Activated CD4-positive, alpha-beta memory T cell treated with anti-CD3 and anti-CD28 coated beads, Interleukin-2, amount 10 ng/mL, durations not matched to agents 7 days and 5 days (primary cell): Measurements from ENCODE around the gene BABAM2. TPM values are rescaled to one million over a fixed set of nuclear protein-coding genes. Genes with fewer than 3 reads are reported as not detected.
A peak's percentile ranks its signal among the peaks of the same experiment; 100 is the strongest.

Experiments used
- CTCF ChIA-PET: fragments of 350-600 bp; sonication (Branson Sonifier 250); formaldehyde crosslinking; loops from one replicate; lab custom pipeline; 2021; ENCODE audit warnings: antibody characterized with exemption, inconsistent platforms; lab: Charles Lee
- POLR2A ChIA-PET: fragments of 350-600 bp; sonication (Branson Sonifier 250); formaldehyde crosslinking; loops from one replicate; lab custom pipeline; 2021; ENCODE audit warnings: antibody characterized with exemption; lab: Charles Lee
- DNase-seq: peaks from one replicate; pipeline ENCODE4 v3.0.0-alpha.2; 2020
- H3K27ac Mint-ChIP-seq: one replicate; pipeline ENCODE4 v1.8.0; 2021; ENCODE audit warnings: mild to moderate bottlenecking, mixed read lengths
- H3K27me3 Mint-ChIP-seq: one replicate; pipeline ENCODE4 v1.8.0; 2021; ENCODE audit warnings: mixed read lengths
- H3K36me3 Mint-ChIP-seq: one replicate; pipeline ENCODE4 v1.8.0; 2021; ENCODE audit warnings: low read depth, mixed read lengths
- H3K4me1 Mint-ChIP-seq: one replicate; pipeline ENCODE4 v1.8.0; 2021; ENCODE audit warnings: mixed read lengths
- H3K4me3 Mint-ChIP-seq: one replicate; pipeline ENCODE4 v1.8.0; 2021; ENCODE audit warnings: mild to moderate bottlenecking, mixed read lengths
- H3K9me3 Mint-ChIP-seq: one replicate; pipeline ENCODE4 v1.8.0; 2021; ENCODE audit warnings: mixed read lengths
- total RNA-seq, 2 experiments: library from RNA; stranded (reverse); gene quantifications; one replicate each; pipeline ENCODE4 v1.2.3, GENCODE V29; 2021

BABAM2 gene
- total RNA-seq: 10 to 100 TPM; 51.4 to 56.6 TPM

DNA sequence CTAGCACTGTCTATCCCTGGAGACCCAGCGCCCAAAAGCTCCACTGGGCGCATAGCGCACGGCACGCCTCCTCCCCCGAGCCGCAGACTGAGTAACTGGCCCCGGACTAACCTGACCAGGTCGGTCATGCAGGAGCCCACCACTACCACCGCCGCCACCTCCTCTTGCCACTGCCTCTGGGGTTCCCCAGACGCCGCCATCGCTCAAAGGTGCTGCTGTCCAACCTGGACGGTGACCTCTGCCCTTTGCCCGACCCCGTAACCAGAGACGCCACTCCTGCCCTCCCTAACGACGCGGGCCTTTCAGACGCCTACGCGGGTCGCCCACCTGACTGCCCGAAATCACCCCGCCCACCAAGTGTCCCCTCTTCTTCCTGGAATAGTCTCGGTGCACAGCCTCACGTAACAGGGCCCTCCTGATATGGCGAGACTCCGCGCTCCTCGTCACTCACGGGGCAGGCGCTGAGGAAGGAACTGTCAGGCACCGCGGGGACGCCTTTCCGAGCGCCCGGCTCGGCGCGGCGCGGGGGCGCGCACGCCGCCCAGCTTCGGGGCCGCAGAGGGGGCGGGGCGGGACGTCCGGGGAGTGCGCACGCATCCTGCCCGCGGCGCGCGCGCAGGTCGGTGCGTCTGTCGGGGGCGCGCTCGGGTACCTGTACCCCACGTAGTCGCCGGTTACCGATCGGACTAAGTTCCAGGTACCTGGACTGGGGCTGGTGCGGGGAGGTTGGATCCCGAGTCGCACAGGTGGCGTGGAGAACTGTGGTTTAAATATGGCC, at the start of gene BABAM2, which contains the start of gene RBKS:
BABAM2 (plus strand) TSS at position 584 of the 778 bp plus-strand sequence. CDS start 3,828 bp downstream, outside the sequence.
RBKS (minus strand) TSS at position 242 of the 778 bp plus-strand sequence; CDS start at position 200, 42 bp downstream.
- Mint-ChIP-seq H3K4me1 (peaks cover 62% of the 10 kb centered on the region), H3K27ac (peak within 1 kb of the TSS; percentile 98), H3K27me3 (no peaks in the 10 kb centered on the region), H3K36me3 (peaks cover 25% of the 10 kb centered on the region), H3K4me3 (peak within 1 kb of the TSS; percentile 93), H3K9me3 (no peaks in the 10 kb centered on the region)
- ChIA-PET CTCF (interaction anchor here (1.6 kb wide), 1 partner anchor 502 kb away, joined by 4 read pairs; the partner anchor contains the start of gene FOSL2), POLR2A (interaction anchor here (0.7 to 3.7 kb wide), 30 partner anchors 12 to 555 kb away, joined by 3 to 19 read pairs (median 4); partner anchors contain the start of genes FOSL2, MRPL33, SLC4A1AP and SUPT7L)
- DNase-seq: peak; percentile 91

DNA sequence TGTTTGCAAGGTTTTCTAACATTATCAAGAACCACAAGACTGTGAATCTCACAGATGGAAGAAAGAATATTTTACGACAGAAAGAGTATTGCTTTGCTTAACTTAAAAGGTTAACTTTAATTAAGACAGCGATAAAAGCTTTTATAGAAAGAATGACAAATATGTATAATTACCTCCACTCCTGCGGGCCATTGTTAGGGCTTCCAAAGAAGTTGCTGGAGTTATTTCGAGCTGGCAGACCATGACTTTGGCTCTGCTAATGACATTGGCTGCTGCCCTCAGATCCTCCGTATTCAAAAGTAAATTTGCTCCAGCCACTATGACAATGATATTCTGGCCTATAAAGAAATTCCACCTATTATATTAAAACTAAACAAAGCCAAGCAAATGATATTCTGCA, 47.6 kb upstream of the BABAM2 start:
- no peaks in the 10 kb centered on the region for H3K9me3 Mint-ChIP-seq
- CTCF ChIA-PET: no interaction called here
- H3K36me3 Mint-ChIP-seq: no peaks in the 10 kb centered on the region
- no peaks in the 10 kb centered on the region for H3K27me3 Mint-ChIP-seq
- H3K4me1 Mint-ChIP-seq: no peaks in the 10 kb centered on the region
- no peak for DNase-seq
- H3K27ac Mint-ChIP-seq: no peak overlapping the region
- no peak overlapping the region for H3K4me3 Mint-ChIP-seq
- POLR2A ChIA-PET: no interaction called here

DNA sequence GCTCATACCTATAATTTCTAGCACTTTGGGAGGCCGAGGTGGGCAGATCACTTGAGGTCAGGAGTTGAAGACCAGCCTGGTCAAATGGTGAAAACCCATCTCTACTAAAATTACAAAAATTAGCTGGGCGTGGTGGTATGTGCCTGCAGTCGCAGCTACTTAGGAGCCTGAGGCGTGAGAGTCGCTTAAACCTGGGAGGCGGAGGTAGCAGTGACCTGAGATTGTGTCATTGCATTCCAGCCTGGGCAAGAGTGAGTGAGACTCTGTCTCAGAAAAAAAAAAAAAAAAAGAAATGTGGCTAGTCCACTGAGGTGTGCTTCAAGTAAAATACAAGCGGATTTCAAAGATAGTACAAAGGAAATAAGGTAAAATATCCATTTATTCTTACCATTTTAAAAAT, 46.5 kb upstream of the BABAM2 start:
- no peaks in the 10 kb centered on the region for H3K27me3 Mint-ChIP-seq
- no peak overlapping the region for H3K4me3 Mint-ChIP-seq
- H3K36me3 Mint-ChIP-seq: no peaks in the 10 kb centered on the region
- no peaks in the 10 kb centered on the region for H3K9me3 Mint-ChIP-seq
- ChIA-PET CTCF (no interaction called here), POLR2A (no interaction called here)
- no peak overlapping the region for H3K27ac Mint-ChIP-seq
- no peaks in the 10 kb centered on the region for H3K4me1 Mint-ChIP-seq
- DNase-seq: no peak

DNA sequence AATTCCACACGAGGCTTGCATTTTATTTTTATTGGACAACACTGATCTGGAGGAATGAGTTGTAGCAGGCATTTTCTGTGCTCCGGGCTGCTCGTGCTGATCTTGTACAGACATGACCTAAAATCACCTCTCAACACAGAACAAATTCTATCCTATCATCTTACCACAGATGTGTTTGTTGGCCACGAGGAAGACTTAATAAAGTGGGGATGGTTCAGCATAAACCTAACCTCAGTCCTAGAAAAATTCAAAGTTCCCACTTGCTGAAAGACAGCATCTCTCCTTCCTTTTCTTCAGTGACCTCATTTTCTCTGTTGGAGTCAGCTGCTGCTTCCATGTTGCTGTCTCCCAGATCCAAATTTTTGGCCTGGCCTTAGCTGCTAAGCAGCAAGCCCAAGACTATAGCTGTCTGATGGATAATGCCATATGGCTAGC, 45.7 kb upstream of the BABAM2 start:
- H3K9me3 Mint-ChIP-seq: no peaks in the 10 kb centered on the region
- H3K27ac Mint-ChIP-seq: no peak overlapping the region
- ChIA-PET POLR2A (no interaction called here), CTCF (no interaction called here)
- H3K4me3 Mint-ChIP-seq: no peak overlapping the region
- no peak for DNase-seq
- no peaks in the 10 kb centered on the region for H3K27me3 Mint-ChIP-seq
- no peaks in the 10 kb centered on the region for H3K36me3 Mint-ChIP-seq
- H3K4me1 Mint-ChIP-seq: no peaks in the 10 kb centered on the region

DNA sequence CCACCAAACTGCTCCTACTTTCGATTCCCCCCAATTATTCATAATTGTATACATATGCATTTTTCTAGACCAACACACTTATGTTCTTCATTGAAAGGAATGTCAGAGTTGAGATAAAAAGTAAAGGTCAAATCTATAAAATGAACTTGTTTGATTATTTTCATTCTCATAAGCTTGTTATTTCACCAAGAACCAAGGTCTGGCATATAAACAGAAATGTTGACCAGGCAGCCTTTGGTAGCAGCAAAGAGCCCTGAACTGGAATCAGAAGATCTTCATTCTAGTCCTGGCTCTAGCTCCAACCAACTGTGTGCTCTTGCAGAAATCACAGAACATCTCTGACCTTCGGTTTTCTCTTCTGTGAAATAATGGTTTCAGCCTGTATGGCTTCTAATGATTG, 43.2 kb upstream of the BABAM2 start:
- Mint-ChIP-seq H3K4me1 (no peaks in the 10 kb centered on the region), H3K27me3 (no peaks in the 10 kb centered on the region), H3K9me3 (no peaks in the 10 kb centered on the region)

DNA sequence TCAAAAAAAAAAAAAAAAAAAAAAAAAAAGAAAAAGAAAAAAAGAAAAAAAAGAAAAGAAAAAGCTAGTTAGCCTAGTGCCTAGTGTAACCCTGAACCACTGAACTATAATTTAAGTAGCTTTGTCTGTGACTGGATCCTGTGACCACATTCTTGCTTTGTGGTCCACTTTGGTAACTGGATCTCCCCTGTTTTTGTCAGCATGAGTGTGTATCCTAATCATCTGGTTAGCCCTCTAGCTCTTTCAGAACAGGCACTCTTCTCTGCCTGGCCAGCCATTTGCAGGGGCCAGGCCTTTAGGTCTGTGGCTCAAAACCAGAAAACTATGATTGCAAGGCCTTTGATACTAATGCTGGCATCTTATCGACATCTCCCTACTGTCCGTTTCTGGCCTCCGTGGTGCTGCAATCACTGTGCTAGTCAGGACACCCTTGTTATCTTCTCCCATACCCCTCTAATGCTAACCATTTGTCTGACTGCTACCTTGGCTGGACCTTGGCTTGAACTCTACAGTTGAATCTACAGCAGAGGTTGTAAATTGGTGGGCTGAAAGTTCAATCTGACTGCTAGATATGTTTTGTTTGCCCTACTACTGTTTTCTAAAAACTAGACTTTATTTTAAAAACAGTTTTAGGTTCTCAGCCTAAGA, 40.8 kb upstream of the BABAM2 start:
- H3K36me3 Mint-ChIP-seq: no peaks in the 10 kb centered on the region
- no peak for DNase-seq
- no peaks in the 10 kb centered on the region for H3K9me3 Mint-ChIP-seq
- no peak overlapping the region for H3K27ac Mint-ChIP-seq
- H3K27me3 Mint-ChIP-seq: no peaks in the 10 kb centered on the region
- no peaks in the 10 kb centered on the region for H3K4me1 Mint-ChIP-seq
- POLR2A ChIA-PET: no interaction called here
- H3K4me3 Mint-ChIP-seq: no peak overlapping the region
- CTCF ChIA-PET: interaction anchor here (0.7 kb wide), 1 partner anchor 19 kb away, joined by 6 read pairs; no protein-coding TSS in a partner anchor

More for the DNA sequence above, 43.2 kb upstream of the BABAM2 start:
- no peak for DNase-seq
- no peak overlapping the region for H3K4me3 Mint-ChIP-seq
- POLR2A ChIA-PET: no interaction called here
- no peak overlapping the region for H3K27ac Mint-ChIP-seq
- H3K36me3 Mint-ChIP-seq: no peaks in the 10 kb centered on the region
- CTCF ChIA-PET: no interaction called here

DNA sequence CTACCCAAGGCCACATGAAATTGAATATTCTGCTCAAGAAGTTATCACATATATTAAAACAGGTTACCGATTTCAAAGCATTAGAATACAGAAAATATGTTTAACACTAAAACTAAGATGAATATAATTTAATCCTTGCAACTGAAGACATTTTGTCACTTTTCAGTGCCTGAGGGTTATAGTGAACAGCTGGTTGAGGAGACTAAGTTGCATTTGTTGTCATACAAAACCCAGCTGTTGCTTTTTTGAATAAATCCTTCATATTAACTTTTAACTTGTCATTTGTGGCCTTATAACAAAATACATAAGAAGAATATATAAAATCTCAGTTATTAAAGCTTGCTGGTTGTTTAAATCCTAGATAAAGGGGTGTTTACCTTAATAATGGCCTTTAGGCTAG, 37.8 kb upstream of the BABAM2 start:
- H3K27ac Mint-ChIP-seq: no peak overlapping the region
- peaks cover 24% of the 10 kb centered on the region for H3K4me1 Mint-ChIP-seq
- no peak overlapping the region for H3K4me3 Mint-ChIP-seq
- no peak for DNase-seq
- peaks cover 3% of the 10 kb centered on the region for H3K9me3 Mint-ChIP-seq
- CTCF ChIA-PET: no interaction called here
- POLR2A ChIA-PET: no interaction called here
- no peaks in the 10 kb centered on the region for H3K27me3 Mint-ChIP-seq
- H3K36me3 Mint-ChIP-seq: peaks cover 16% of the 10 kb centered on the region

DNA sequence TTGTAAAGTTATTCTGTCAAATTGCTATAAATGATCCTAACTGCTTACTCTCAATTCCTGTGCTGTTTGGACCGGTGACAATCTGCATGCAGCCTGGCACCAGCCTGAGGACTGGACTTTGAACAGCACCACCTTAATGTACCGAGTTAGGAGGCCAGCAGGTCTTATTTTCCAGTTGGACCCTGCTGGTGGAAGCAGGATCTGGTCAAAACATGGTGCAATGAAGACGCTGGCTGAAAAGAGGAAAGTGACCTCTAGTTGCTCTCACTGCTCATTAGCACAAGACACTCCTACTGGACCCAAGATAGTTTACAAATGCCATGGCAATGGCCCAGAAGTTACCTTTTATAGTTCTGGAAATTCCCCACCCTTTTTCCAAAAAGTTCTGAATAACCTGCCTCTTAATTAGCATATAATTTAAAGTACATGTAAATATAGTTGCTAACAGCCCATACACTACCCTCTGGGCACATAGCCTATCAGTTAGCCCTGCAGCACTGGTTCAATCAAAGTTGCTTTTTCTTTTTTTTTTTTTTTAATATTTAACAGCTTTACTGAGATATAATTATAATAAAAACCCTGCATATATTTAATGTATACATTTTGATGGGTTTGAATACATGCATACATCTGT, 36.2 kb upstream of the BABAM2 start:
- Mint-ChIP-seq H3K27me3 (no peaks in the 10 kb centered on the region), H3K4me3 (no peak overlapping the region), H3K9me3 (peaks cover 7% of the 10 kb centered on the region), H3K36me3 (peaks cover 19% of the 10 kb centered on the region), H3K4me1 (peaks cover 36% of the 10 kb centered on the region), H3K27ac (no peak overlapping the region)
- DNase-seq: no peak
- ChIA-PET POLR2A (no interaction called here), CTCF (no interaction called here)

DNA sequence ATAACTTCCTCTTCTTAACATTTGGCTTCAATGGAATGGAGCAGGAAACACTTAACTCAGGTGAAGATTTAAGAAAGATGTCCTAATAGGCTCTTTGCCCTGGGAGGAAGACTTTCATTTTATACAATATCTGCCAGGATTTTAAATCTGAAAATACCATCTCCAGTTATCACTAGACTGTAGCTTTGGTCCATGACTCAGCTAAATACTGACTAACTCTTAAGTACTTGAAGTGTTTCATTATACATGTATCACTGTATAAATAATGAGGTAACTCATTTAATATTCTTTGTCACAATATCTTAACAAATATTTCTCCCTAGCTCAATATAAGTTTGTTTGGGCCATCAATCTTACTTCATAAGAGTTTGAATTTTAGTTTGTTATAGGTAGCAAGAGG, 35.1 kb upstream of the BABAM2 start:
- H3K4me1 Mint-ChIP-seq: peaks cover 42% of the 10 kb centered on the region
- ChIA-PET POLR2A (no interaction called here), CTCF (no interaction called here)
- no peak for DNase-seq
- H3K9me3 Mint-ChIP-seq: peaks cover 7% of the 10 kb centered on the region
- no peaks in the 10 kb centered on the region for H3K27me3 Mint-ChIP-seq
- H3K4me3 Mint-ChIP-seq: no peak overlapping the region
- H3K36me3 Mint-ChIP-seq: peaks cover 19% of the 10 kb centered on the region
- no peak overlapping the region for H3K27ac Mint-ChIP-seq

DNA sequence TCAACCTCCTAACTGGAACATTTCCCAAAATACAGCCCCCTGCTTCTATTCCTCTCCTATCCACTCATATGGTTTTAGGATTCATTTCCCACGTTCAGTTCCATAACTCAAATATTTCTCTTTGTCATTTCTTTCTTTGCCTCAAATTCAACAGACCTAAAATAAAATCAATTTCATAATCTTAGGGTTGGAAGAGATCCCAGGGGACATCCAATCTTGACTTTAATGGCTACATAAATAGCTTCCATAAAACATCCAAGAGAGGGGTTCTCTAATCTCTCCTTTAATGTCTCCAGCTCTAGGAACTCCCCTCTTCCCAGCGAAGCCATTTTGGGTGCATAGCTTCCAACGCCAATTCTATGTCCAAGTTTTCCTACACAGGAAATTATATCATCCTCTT, 34.1 kb upstream of the BABAM2 start:
- H3K4me1 Mint-ChIP-seq: peaks cover 46% of the 10 kb centered on the region
- no peak overlapping the region for H3K27ac Mint-ChIP-seq
- H3K9me3 Mint-ChIP-seq: peaks cover 7% of the 10 kb centered on the region
- ChIA-PET POLR2A (no interaction called here), CTCF (interaction anchor here (0.8 to 1.2 kb wide), 2 partner anchors 15 to 173 kb away, joined by 3 to 4 read pairs; no protein-coding TSS in a partner anchor)
- DNase-seq: no peak
- H3K27me3 Mint-ChIP-seq: no peaks in the 10 kb centered on the region
- H3K4me3 Mint-ChIP-seq: no peak overlapping the region
- H3K36me3 Mint-ChIP-seq: peaks cover 19% of the 10 kb centered on the region

DNA sequence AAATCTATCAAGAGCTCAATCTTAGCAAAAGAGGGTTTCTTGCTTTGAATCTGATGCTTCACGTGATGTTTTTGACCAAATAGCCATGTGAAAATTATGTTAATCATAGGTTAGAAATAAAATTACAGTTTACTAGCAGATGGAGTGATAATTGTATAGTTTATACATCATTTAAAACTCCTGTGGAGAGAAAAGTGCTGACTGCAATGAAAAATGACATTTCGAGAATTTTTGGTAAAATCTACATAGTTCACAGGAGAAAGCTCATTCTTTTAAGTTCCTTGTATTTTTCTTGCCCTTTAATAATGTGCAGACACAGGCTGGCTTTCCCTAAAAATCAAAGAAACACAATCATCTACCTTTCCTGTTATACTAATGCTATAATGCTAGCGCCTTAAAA, 33.6 kb upstream of the BABAM2 start:
- H3K4me3 Mint-ChIP-seq: no peak overlapping the region
- ChIA-PET POLR2A (interaction anchor here (1.1 kb wide), 2 partner anchors 33 to 533 kb away, joined by 3 read pairs; partner anchors contain the start of genes BABAM2 and RBKS), CTCF (interaction anchor here (0.8 to 1.2 kb wide), 3 partner anchors 14 to 419 kb away, joined by 3 to 4 read pairs (median 4); no protein-coding TSS in a partner anchor)
- H3K36me3 Mint-ChIP-seq: peaks cover 19% of the 10 kb centered on the region
- DNase-seq: no peak
- peaks cover 46% of the 10 kb centered on the region for H3K4me1 Mint-ChIP-seq
- no peaks in the 10 kb centered on the region for H3K27me3 Mint-ChIP-seq
- peaks cover 7% of the 10 kb centered on the region for H3K9me3 Mint-ChIP-seq
- no peak overlapping the region for H3K27ac Mint-ChIP-seq

DNA sequence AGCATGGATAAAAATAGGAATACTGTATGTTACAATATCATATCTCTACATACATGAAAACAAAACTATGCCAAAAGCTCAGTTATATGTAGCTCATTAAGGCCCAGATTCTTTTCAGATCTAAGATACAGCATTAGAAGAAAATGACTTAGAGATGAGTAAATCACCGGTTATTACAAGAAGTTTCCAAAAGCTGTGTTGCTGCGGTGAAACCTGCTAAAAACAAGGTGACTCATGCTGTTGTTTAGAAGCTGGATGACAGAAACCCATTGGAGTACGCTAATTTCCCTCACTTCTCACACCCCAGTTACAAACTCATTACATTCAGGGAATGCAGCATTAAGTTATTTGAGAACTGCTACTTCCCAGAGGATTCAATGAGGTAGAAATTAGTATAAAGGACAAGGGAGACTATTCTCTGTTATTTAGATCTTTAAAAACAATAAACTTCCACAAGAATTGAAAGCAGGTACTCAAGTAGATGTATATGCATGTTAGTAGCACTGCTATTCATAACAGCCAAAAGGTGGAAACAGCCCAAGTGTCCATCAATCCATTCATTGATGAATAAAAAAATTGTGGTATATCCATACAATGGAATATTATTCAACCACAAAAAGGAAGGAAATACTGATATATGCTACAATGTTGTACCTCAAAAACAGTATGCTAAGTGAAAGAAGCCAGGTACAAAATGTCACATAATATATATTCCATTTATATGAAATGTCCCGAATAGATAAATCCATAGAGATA, 32.9 kb upstream of the BABAM2 start:
- no peak overlapping the region for H3K4me3 Mint-ChIP-seq

More for the DNA sequence above, 32.9 kb upstream of the BABAM2 start:
- Mint-ChIP-seq H3K27ac (no peak overlapping the region), H3K9me3 (peaks cover 7% of the 10 kb centered on the region), H3K4me1 (peaks cover 46% of the 10 kb centered on the region), H3K27me3 (no peaks in the 10 kb centered on the region), H3K36me3 (peaks cover 19% of the 10 kb centered on the region)
- ChIA-PET POLR2A (interaction anchor here (1.1 kb wide), 2 partner anchors 33 to 533 kb away, joined by 3 read pairs; partner anchors contain the start of genes BABAM2 and RBKS), CTCF (interaction anchor here (0.8 to 1.2 kb wide), 3 partner anchors 14 to 418 kb away, joined by 3 to 4 read pairs (median 4); no protein-coding TSS in a partner anchor)
- peak; percentile 40 for DNase-seq
